PFSK-1 (cell line): Measurements from ENCODE around the gene ZDHHC14.

ENCODE experiments used
- FOXP2 ChIP-seq: optimal IDR thresholded peaks from 2 replicates; pipeline ENCODE3; 2011; ENCODE audit warnings: borderline replicate concordance, control low read depth, inconsistent platforms; ENCODE audit not compliant: insufficient read depth; ENCODE audit errors: extremely low read length, extremely low read depth
- POLR2AphosphoS5 ChIP-seq: IDR thresholded peaks from 2 replicates; pipeline ENCODE4 v1.6.1; 2012; ENCODE audit warnings: low read depth, mild to moderate bottlenecking, control low read depth, low read length, moderate library complexity
- REST ChIP-seq, 2 experiments: IDR thresholded peaks; 2 replicates each; pipeline versions ENCODE4 v1.6.1 to v1.8.0; 2011 to 2012; ENCODE audit warnings: low read depth in 2 of 2, low read length in 2 of 2, control low read depth in 1 of 2, inconsistent platforms in 1 of 2, mild to moderate bottlenecking in 1 of 2, moderate library complexity in 1 of 2; ENCODE audit not compliant: insufficient read depth in 1 of 2
- SIN3A ChIP-seq: IDR thresholded peaks from 2 replicates; pipeline ENCODE4 v1.6.1; 2012; ENCODE audit warnings: mild to moderate bottlenecking, low read length, moderate library complexity, borderline replicate concordance; ENCODE audit not compliant: insufficient read depth
- TAF1 ChIP-seq: IDR thresholded peaks from 2 replicates; pipeline ENCODE4 v1.6.1; 2012; ENCODE audit warnings: low read length, control low read depth, borderline replicate concordance; ENCODE audit not compliant: insufficient read depth

The ZDHHC14 gene

GRCh38 chr6:157647261-157647915, 266.4 kb downstream of the ZDHHC14 start:
- TF ChIP-seq POLR2AphosphoS5 (no peak), FOXP2 (no peak), SIN3A (no peak), REST (IDR thresholded peaks at IDR 0.05; ENCODE audit: insufficient read depth in 1 of 2, low read depth in 2 of 2, low read length in 2 of 2) (no peak), TAF1 (no peak)

- no peak for TF ChIP-seq FOXP2
Observed at GRCh38 chr6:157648561-157648960, 267.6 kb downstream of the ZDHHC14 start.

GRCh38 chr6:157649311-157650260, 268.6 kb downstream of the ZDHHC14 start:
- TF ChIP-seq REST (IDR thresholded peaks at IDR 0.05; ENCODE audit: insufficient read depth in 1 of 2, low read depth in 2 of 2, low read length in 2 of 2) (no peak), POLR2AphosphoS5 (no peak), SIN3A (no peak), TAF1 (no peak)

- no peak for TF ChIP-seq REST (IDR thresholded peaks at IDR 0.05; ENCODE audit: insufficient read depth in 1 of 2, low read depth in 2 of 2, low read length in 2 of 2)
- TF ChIP-seq POLR2AphosphoS5: no peak
- no peak for TF ChIP-seq TAF1
- no peak for TF ChIP-seq SIN3A
- no peak for TF ChIP-seq FOXP2
Observed at GRCh38 chr6:157650261-157650640, 269.3 kb downstream of the ZDHHC14 start.

GRCh38 chr6:157650801-157651200, 269.8 kb downstream of the ZDHHC14 start:
- TF ChIP-seq SIN3A (no peak), REST (IDR thresholded peaks at IDR 0.05; ENCODE audit: insufficient read depth in 1 of 2, low read depth in 2 of 2, low read length in 2 of 2) (no peak), TAF1 (no peak), FOXP2 (no peak), POLR2AphosphoS5 (no peak)
